Measurements from ENCODE around the gene CRYGN. TPM values are rescaled to one million over a fixed set of nuclear protein-coding genes. Genes with fewer than 3 reads are reported as not detected.

Gene CRYGN
- total and polyA plus RNA-seq, 2 donors (not counting 1 experiment from before 2014, with no cell fraction given) = 0.07 to 0.50 TPM

GRCh38 chr7:151449990-151450389, 10.0 kb upstream of the CRYGN start:
- H3K4me2 ChIP-seq (ENCODE audit: extremely low read depth, insufficient read depth, low read length) = no peak overlapping the region
- no peaks in the 10 kb centered on the region for H3K36me3 ChIP-seq (ENCODE audit: control insufficient read depth, insufficient read depth, low read length)
- no peaks in the 10 kb centered on the region for H3K79me2 ChIP-seq (ENCODE audit: control insufficient read depth, insufficient read depth, low read length)
- no peaks in the 10 kb centered on the region for H3K4me1 ChIP-seq (ENCODE audit: control insufficient read depth, extremely low read depth, insufficient read depth, low read length)
- no peak overlapping the region for H3K9ac ChIP-seq (ENCODE audit: insufficient read depth, low read length)
- H2AFZ ChIP-seq (ENCODE audit: low read length) = no peak overlapping the region
- no peaks in the 10 kb centered on the region for H4K20me1 ChIP-seq (ENCODE audit: control insufficient read depth, extremely low read depth, insufficient read depth, low read length)
- H3K4me3 ChIP-seq (replicated peaks in 1 of 4; ENCODE audit: control extremely low read depth in 1 of 4, insufficient read depth in 1 of 4, low read depth in 3 of 4, low read length in 4 of 4) = no peak overlapping the region
- no peak for TF ChIP-seq CTCF (conservative IDR thresholded peaks at IDR 0.05 in 1 of 2, IDR thresholded peaks at IDR 0.05 in 1 of 2; ENCODE audit: low read depth in 1 of 2, low read length in 2 of 2)
- TF ChIP-seq EZH2 (IDR thresholded peaks at IDR 0.05; ENCODE audit: low read length, missing control alignments) = no peak
- DNase-seq (ENCODE audit: low read depth in 2 of 2) = no peak
- H3K27me3 ChIP-seq (ENCODE audit: control insufficient read depth, insufficient read depth, low read length) = no peaks in the 10 kb centered on the region
- H3K27ac ChIP-seq (ENCODE audit: insufficient read depth, low read length) = no peak overlapping the region
- no peaks in the 10 kb centered on the region for H3K9me3 ChIP-seq (ENCODE audit: control insufficient read depth, insufficient read depth, low read depth, low read length)

- TF ChIP-seq CTCF (conservative IDR thresholded peaks at IDR 0.05 in 1 of 2, IDR thresholded peaks at IDR 0.05 in 1 of 2; ENCODE audit: low read depth in 1 of 2, low read length in 2 of 2) = peak; percentile 65 to 73
- no peak for TF ChIP-seq EZH2 (IDR thresholded peaks at IDR 0.05; ENCODE audit: low read length, missing control alignments)
- Histone ChIP-seq H4K20me1 (ENCODE audit: control insufficient read depth, extremely low read depth, insufficient read depth, low read length) (no peaks in the 10 kb centered on the region), H3K4me3 (replicated peaks in 1 of 4; ENCODE audit: control extremely low read depth in 1 of 4, insufficient read depth in 1 of 4, low read depth in 3 of 4, low read length in 4 of 4) (peak overlapping the region; percentile 22 to 56 (median 30)), H3K27ac (ENCODE audit: insufficient read depth, low read length) (peak overlapping the region; percentile 33), H3K27me3 (ENCODE audit: control insufficient read depth, insufficient read depth, low read length) (no peaks in the 10 kb centered on the region), H3K36me3 (ENCODE audit: control insufficient read depth, insufficient read depth, low read length) (no peaks in the 10 kb centered on the region), H3K4me1 (ENCODE audit: control insufficient read depth, extremely low read depth, insufficient read depth, low read length) (no peaks in the 10 kb centered on the region), H3K4me2 (ENCODE audit: extremely low read depth, insufficient read depth, low read length) (peak overlapping the region; percentile 9), H3K79me2 (ENCODE audit: control insufficient read depth, insufficient read depth, low read length) (no peaks in the 10 kb centered on the region), H2AFZ (ENCODE audit: low read length) (peak overlapping the region; percentile 71), H3K9ac (ENCODE audit: insufficient read depth, low read length) (peak overlapping the region; percentile 53), H3K9me3 (ENCODE audit: control insufficient read depth, insufficient read depth, low read depth, low read length) (no peaks in the 10 kb centered on the region)
- DNase-seq (ENCODE audit: low read depth in 2 of 2) = peak; percentile 49 to 68
These were observed 8.6 kb upstream of the CRYGN start for GRCh38 chr7:151448261-151449252.

GRCh38 chr7:151447901-151448260, 7.9 kb upstream of the CRYGN start:
- Histone ChIP-seq H3K4me3 (replicated peaks in 1 of 4; ENCODE audit: control extremely low read depth in 1 of 4, insufficient read depth in 1 of 4, low read depth in 3 of 4, low read length in 4 of 4) (peak overlapping the region in 3 of 4 experiments; percentile 22 to 56 (median 23)), H3K9me3 (ENCODE audit: control insufficient read depth, insufficient read depth, low read depth, low read length) (no peaks in the 10 kb centered on the region), H4K20me1 (ENCODE audit: control insufficient read depth, extremely low read depth, insufficient read depth, low read length) (no peaks in the 10 kb centered on the region), H3K4me1 (ENCODE audit: control insufficient read depth, extremely low read depth, insufficient read depth, low read length) (no peaks in the 10 kb centered on the region), H2AFZ (ENCODE audit: low read length) (peak overlapping the region; percentile 71), H3K9ac (ENCODE audit: insufficient read depth, low read length) (no peak overlapping the region), H3K27me3 (ENCODE audit: control insufficient read depth, insufficient read depth, low read length) (no peaks in the 10 kb centered on the region), H3K27ac (ENCODE audit: insufficient read depth, low read length) (peak overlapping the region; percentile 33), H3K79me2 (ENCODE audit: control insufficient read depth, insufficient read depth, low read length) (no peaks in the 10 kb centered on the region), H3K4me2 (ENCODE audit: extremely low read depth, insufficient read depth, low read length) (peak overlapping the region; percentile 9), H3K36me3 (ENCODE audit: control insufficient read depth, insufficient read depth, low read length) (no peaks in the 10 kb centered on the region)
- no peak for TF ChIP-seq EZH2 (IDR thresholded peaks at IDR 0.05; ENCODE audit: low read length, missing control alignments)
- TF ChIP-seq CTCF (conservative IDR thresholded peaks at IDR 0.05 in 1 of 2, IDR thresholded peaks at IDR 0.05 in 1 of 2; ENCODE audit: low read depth in 1 of 2, low read length in 2 of 2) = no peak
- no peak for DNase-seq (ENCODE audit: low read depth in 2 of 2)
